Left lung (tissue), 10 donors: ENCODE data around the gene CPT1B. TPM values are rescaled to one million over a fixed set of nuclear protein-coding genes. Genes with fewer than 3 reads are reported as not detected.

Experiments
- ATAC-seq: fragments of 200-7000 bp; cut with Tn5 transposase; one replicate; pipeline ENCODE4 v1.9.1; 2020; ENCODE audit warnings: moderate library complexity
- DNase-seq, 4 donors: peaks; one replicate each; pipeline ENCODE4 v3.0.0-alpha.2; 2013 to 2020
- H3K27ac ChIP-seq, 2 donors: fragments of 200-600 bp; sonication (generic) in 1 of 2; one replicate each; pipeline versions ENCODE4 v1.5.0 to v1.8.0; 2020 to 2021
- H3K27me3 ChIP-seq, 2 donors: fragments of 200-600 bp; sonication (generic) in 1 of 2; one replicate each; pipeline versions ENCODE4 v1.5.0 to v1.8.0; 2020 to 2021
- H3K36me3 ChIP-seq, 2 donors: fragments of 200-600 bp; sonication (generic) in 1 of 2; one replicate each; pipeline versions ENCODE4 v1.5.0 to v1.8.0; 2020 to 2021
- H3K4me1 ChIP-seq, 2 donors: fragments of 200-600 bp; one replicate each; pipeline ENCODE4 v1.8.0; 2021
- H3K4me3 ChIP-seq, 2 donors: fragments of 200-600 bp; sonication (generic) in 1 of 2; one replicate each; pipeline versions ENCODE4 v1.5.0 to v1.8.0; 2020 to 2021; ENCODE audit warnings: mild to moderate bottlenecking in 1 of 2
- H3K9me3 ChIP-seq, 2 donors: fragments of 200-600 bp; sonication (generic) in 1 of 2; one replicate each; pipeline versions ENCODE4 v1.5.0 to v1.8.0; 2020 to 2021
- intact Hi-C, 2 donors: fragments of 100-400 bp; cut with DNase I; formaldehyde crosslinking; loops; one replicate each; pipeline versions ENCODE4 v1.11.2 to v1.14.2; 2022
- polyA plus RNA-seq, 6 donors: library from polyadenylated mRNA; unstranded; fragments of 120-200 nt; gene quantifications; one replicate each; pipeline ENCODE4 v1.2.1, GENCODE V29; 2013; ENCODE audit not compliant: insufficient read length in 6 of 6
- total RNA-seq, 2 donors: library from RNA; stranded (reverse); fragmentation: NEBNext Ultra II Directional; extraction: Animal tissue kit (Norgen Biotek cat#: 25700); gene quantifications; one replicate each; pipeline ENCODE4 v1.2.1, GENCODE V29; 2021
- TF ChIP-seq, protein P1 (sequence below), 2 donors: fragments of 200-600 bp; sonication (generic) in 1 of 2; IDR thresholded peaks; one replicate each; pipeline versions ENCODE4 v1.5.0 to v1.8.0; 2021; ENCODE audit warnings: antibody characterized with exemption in 2 of 2
- donor health status: DM: no; HTN: yes; CAD: no.
- donor health status: DM: no; HTN: no; CAD: no.

CPT1B gene
- total and polyA plus RNA-seq, 8 donors, result 9.8 to 20.0 (median 13.4) TPM

DNA sequence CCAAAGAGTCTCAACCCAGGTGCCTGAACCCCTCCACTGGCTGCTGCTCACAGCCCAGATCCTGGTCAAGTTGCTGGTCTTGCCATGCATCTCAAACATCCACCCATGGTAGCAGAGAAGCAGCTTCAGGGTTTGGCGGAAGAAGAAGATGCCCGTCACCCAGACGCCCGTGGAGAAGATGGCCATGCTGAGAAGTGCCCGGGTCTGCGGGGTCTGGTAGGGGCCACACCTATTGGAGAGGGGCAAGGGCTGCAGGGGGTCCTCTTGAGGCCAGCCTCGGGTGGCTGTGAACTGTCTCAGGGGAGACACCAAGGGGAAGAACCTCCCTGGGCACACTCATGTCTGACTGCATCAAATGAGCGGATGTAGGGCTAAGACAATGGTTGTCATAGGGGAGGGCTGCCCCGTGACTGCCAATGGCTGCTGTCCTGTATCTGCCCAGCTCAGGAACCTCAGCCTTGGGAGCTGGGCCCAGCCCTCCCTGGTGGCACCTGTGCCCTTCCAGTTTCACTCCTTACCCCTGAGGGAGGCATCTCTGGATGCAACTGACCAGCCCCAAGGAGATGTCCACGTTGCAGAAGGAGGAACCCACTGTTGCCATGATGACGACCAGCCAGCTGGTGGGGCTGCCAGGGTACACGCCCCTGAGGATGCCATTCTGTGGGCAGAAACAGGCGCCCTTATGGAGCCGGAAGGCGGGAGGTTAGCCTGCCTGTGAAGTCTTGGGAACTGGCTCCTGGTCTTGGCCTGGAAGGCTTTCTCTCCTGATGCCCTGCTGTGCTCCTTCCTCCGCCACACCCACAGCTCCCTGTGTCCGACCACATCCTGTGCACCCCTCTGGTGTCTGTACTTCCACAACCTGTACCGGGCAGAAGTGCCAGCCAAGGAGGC lies 1.2 kb downstream of the CPT1B start:
- TF ChIP-seq, protein P1, sequence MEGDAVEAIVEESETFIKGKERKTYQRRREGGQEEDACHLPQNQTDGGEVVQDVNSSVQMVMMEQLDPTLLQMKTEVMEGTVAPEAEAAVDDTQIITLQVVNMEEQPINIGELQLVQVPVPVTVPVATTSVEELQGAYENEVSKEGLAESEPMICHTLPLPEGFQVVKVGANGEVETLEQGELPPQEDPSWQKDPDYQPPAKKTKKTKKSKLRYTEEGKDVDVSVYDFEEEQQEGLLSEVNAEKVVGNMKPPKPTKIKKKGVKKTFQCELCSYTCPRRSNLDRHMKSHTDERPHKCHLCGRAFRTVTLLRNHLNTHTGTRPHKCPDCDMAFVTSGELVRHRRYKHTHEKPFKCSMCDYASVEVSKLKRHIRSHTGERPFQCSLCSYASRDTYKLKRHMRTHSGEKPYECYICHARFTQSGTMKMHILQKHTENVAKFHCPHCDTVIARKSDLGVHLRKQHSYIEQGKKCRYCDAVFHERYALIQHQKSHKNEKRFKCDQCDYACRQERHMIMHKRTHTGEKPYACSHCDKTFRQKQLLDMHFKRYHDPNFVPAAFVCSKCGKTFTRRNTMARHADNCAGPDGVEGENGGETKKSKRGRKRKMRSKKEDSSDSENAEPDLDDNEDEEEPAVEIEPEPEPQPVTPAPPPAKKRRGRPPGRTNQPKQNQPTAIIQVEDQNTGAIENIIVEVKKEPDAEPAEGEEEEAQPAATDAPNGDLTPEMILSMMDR (IDR thresholded peaks at IDR 0.05), result no peak
- peaks cover 10 to 28% of the 10 kb centered on the region in 2 donors for H3K4me1 ChIP-seq
- ATAC-seq, result no peak
- intact Hi-C loops, result no loop called here
- no peak for DNase-seq
- H3K27ac ChIP-seq, result no peak overlapping the region
- H3K4me3 ChIP-seq, result no peak overlapping the region
- H3K9me3 ChIP-seq, result no peaks in the 10 kb centered on the region
- H3K27me3 ChIP-seq, result peaks cover 0 to 5% of the 10 kb centered on the region in 2 donors
- peaks cover 0 to 47% of the 10 kb centered on the region in 2 donors for H3K36me3 ChIP-seq

DNA sequence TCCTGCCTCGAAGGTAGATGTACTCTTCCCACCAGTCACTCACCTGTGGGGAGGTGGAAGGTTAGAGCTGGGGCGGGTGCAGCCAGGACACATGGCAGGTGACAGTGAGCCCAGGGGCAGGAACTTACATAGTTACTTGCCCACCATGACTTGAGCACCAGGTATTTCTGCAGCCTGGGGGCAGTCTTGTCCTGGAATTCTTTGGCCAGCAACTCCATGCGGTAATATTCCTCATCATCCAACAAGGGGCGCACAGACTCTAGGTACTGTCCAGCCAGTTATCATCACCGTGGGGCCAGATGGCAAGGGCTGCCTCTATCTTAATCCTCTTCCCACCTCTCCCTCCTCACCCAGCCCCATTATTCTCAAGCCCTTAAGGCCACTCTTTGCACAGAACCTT lies 2.2 kb downstream of the CPT1B start:
- H3K9me3 ChIP-seq, result no peaks in the 10 kb centered on the region
- TF ChIP-seq, protein P1 (IDR thresholded peaks at IDR 0.05), result no peak
- peaks cover 0 to 54% of the 10 kb centered on the region in 2 donors for H3K36me3 ChIP-seq
- intact Hi-C loops, result no loop called here
- H3K27ac ChIP-seq, result no peak overlapping the region
- no peak overlapping the region for H3K4me3 ChIP-seq
- H3K4me1 ChIP-seq, result peaks cover 5 to 19% of the 10 kb centered on the region in 2 donors
- DNase-seq, result no peak
- peak; percentile 10 for ATAC-seq
- peaks cover 0 to 5% of the 10 kb centered on the region in 2 donors for H3K27me3 ChIP-seq

DNA sequence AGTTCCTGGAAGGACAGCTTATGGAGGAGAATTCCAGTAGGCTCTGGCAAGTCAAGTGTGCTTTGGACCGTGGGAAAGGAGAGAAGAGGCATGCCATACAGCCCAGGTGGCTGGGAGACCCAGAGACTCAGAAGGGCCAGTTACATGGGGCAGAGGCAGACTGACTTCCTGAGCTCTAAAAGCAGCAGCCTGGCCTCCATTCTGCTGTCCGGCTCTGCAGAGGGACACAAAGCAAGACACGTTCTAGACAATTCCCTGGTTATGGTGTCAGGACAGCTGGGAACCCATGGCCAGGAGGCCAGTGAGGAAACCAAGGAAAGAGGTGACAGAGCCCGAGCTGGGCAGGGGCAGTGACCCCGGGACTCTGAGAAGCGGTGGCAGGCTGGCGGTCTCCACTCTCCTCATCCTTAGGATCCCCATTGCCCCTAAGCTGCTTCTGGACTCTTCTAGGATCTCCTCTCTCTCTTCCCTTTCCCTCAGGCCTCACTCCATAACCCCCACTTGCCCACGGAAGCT lies 2.7 kb downstream of the CPT1B start:
- TF ChIP-seq, protein P1 (IDR thresholded peaks at IDR 0.05), result no peak
- Histone ChIP-seq H3K4me1 (peaks cover 5 to 13% of the 10 kb centered on the region in 2 donors), H3K9me3 (no peaks in the 10 kb centered on the region), H3K4me3 (no peak overlapping the region), H3K36me3 (peaks cover 0 to 54% of the 10 kb centered on the region in 2 donors), H3K27me3 (peaks cover 0 to 5% of the 10 kb centered on the region in 2 donors), H3K27ac (no peak overlapping the region)
- intact Hi-C loops, result no loop called here
- DNase-seq (no peak), ATAC-seq (no peak)

DNA sequence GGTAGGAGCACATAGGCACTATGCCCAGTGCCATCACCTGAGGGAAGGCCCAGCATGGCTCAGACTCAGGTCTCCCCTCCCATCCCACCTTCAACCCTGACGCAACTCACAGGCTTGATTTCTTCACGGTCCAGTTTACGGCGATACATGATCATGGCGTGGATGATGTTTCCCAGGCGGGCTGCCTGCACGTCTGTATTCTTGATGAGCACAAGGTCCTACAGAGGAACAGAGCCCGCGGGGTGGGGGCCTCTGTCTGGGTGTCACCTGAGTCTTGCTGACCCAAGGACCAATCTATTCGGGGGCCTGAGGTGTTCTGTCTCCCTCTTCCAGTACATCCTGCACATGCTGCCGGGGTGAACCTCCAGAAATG lies 3.9 kb downstream of the CPT1B start:
- intact Hi-C loops, result no loop called here
- peaks cover 5 to 12% of the 10 kb centered on the region in 2 donors for H3K4me1 ChIP-seq

More for the DNA sequence above, 3.9 kb downstream of the CPT1B start:
- H3K36me3 ChIP-seq, result peaks cover 0 to 57% of the 10 kb centered on the region in 2 donors
- ATAC-seq (no peak), DNase-seq (no peak)
- H3K9me3 ChIP-seq, result no peaks in the 10 kb centered on the region
- H3K4me3 ChIP-seq, result no peak overlapping the region
- no peak overlapping the region for H3K27ac ChIP-seq
- TF ChIP-seq, protein P1 (IDR thresholded peaks at IDR 0.05), result no peak
- H3K27me3 ChIP-seq, result peaks cover 0 to 5% of the 10 kb centered on the region in 2 donors
